HL-60 (cell line): ENCODE data around the gene KANSL1.

ENCODE experiments used
- DNase-seq, 2 experiments: peaks; one replicate each; pipeline ENCODE4 v3.0.0-alpha.2; 2010 to 2020; ENCODE audit warnings: low read depth in 1 of 2, low spot score in 1 of 2
- H3K27ac ChIP-seq: fragments of 250-450 bp; sonication (Bioruptor Pico); replicated peaks from 2 replicates; pipeline ENCODE4 v1.5.1; 2020; ENCODE audit warnings: mild to moderate bottlenecking, moderate library complexity
- H3K27me3 ChIP-seq: fragments of 250-450 bp; sonication (Bioruptor Pico); 2 replicates; pipeline ENCODE4 v1.5.1; 2021; ENCODE audit warnings: mild to moderate bottlenecking, moderate library complexity; ENCODE audit not compliant: insufficient read depth, poor library complexity, severe bottlenecking
- H3K4me3 ChIP-seq: replicated peaks from 2 replicates; pipeline ENCODE4 v1.5.1; 2011; ENCODE audit warnings: mild to moderate bottlenecking, control low read depth, low read length; ENCODE audit not compliant: insufficient read depth
- CTCF ChIP-seq: IDR thresholded peaks from one replicate; pipeline ENCODE4 v1.5.1; 2011; ENCODE audit warnings: low read length, control low read depth, inconsistent platforms; ENCODE audit not compliant: insufficient read depth
- GABPA ChIP-seq: IDR thresholded peaks from 2 replicates; pipeline ENCODE4 v1.6.1; 2012; ENCODE audit warnings: low read depth
- POLR2AphosphoS5 ChIP-seq: IDR thresholded peaks from 2 replicates; pipeline ENCODE4 v1.6.1; 2012; ENCODE audit warnings: low read depth
- SPI1 ChIP-seq: IDR thresholded peaks from 2 replicates; pipeline ENCODE4 v1.6.1; 2012; ENCODE audit warnings: low read depth, mild to moderate bottlenecking, borderline replicate concordance
- TF ChIP-seq, protein P1 (sequence below): IDR thresholded peaks from 2 replicates; pipeline ENCODE4 v1.6.1; 2012; ENCODE audit warnings: low read depth; ENCODE audit not compliant: insufficient replicate concordance

Gene KANSL1

DNA sequence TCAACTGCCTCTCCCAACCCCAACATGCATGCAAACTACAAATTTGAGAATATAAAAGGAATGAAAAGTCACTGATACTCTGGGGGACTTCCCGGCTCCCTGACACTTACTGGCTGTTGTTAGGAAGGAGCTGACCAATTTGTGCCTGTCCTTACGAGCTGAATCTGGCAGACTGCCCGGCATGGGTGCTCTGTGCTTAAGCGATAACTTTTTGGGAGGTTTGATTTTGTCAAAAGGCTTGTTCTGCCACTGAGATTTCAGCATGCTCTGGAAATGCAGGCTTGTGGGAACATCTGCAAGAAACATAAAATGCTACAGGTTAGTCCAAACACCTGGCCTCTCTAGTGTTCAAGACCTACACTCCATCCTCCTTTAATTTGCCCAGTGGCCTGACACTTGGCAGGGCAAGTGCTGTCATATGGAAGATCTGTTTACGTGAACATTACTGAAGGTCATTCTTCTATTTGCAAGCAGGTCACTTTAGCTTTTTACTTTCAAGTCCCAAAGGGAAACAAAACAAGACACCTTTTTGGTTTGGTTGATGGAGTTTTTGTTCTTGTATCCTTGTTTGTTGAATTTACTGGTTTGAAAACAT, 153.5 kb downstream of the KANSL1 start:
- DNase-seq: no peak
- H3K27ac ChIP-seq: no peak overlapping the region
- TF ChIP-seq GABPA (no peak), CTCF (no peak), SPI1 (no peak), POLR2AphosphoS5 (no peak)
- TF ChIP-seq, protein P1, sequence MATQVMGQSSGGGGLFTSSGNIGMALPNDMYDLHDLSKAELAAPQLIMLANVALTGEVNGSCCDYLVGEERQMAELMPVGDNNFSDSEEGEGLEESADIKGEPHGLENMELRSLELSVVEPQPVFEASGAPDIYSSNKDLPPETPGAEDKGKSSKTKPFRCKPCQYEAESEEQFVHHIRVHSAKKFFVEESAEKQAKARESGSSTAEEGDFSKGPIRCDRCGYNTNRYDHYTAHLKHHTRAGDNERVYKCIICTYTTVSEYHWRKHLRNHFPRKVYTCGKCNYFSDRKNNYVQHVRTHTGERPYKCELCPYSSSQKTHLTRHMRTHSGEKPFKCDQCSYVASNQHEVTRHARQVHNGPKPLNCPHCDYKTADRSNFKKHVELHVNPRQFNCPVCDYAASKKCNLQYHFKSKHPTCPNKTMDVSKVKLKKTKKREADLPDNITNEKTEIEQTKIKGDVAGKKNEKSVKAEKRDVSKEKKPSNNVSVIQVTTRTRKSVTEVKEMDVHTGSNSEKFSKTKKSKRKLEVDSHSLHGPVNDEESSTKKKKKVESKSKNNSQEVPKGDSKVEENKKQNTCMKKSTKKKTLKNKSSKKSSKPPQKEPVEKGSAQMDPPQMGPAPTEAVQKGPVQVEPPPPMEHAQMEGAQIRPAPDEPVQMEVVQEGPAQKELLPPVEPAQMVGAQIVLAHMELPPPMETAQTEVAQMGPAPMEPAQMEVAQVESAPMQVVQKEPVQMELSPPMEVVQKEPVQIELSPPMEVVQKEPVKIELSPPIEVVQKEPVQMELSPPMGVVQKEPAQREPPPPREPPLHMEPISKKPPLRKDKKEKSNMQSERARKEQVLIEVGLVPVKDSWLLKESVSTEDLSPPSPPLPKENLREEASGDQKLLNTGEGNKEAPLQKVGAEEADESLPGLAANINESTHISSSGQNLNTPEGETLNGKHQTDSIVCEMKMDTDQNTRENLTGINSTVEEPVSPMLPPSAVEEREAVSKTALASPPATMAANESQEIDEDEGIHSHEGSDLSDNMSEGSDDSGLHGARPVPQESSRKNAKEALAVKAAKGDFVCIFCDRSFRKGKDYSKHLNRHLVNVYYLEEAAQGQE: no peak
- H3K4me3 ChIP-seq: no peak overlapping the region
- no peaks in the 10 kb centered on the region for H3K27me3 ChIP-seq

DNA sequence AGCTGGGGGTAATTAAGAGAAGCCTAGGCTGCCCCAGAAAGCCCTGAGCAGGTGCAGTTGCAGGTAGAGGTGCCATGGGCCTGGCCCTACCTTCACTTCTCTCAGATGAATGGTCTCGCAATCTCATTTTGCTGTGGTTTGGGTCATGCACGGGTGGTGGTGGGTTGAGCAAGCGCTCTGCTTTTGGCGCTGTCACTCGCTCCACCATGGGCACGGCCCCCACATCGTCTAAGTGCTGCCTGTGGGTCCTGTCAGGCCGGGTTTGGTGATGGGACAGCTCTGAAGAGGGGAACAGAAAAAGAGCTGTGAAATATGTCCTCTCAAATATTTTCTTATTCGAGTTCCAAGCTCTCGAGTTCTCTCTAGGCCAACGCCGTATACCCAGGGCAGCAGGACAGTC, 154.3 kb downstream of the KANSL1 start:
- Histone ChIP-seq H3K27me3 (no peaks in the 10 kb centered on the region), H3K27ac (no peak overlapping the region), H3K4me3 (no peak overlapping the region)
- TF ChIP-seq, protein P1: no peak
- no peak for TF ChIP-seq SPI1
- TF ChIP-seq CTCF: no peak
- peak in 1 of 2 experiments; percentile 37 for DNase-seq

GRCh38 chr17:46038414-46038813, 154.8 kb downstream of the KANSL1 start:
- Histone ChIP-seq H3K4me3 (no peak overlapping the region), H3K27ac (no peak overlapping the region), H3K27me3 (no peaks in the 10 kb centered on the region)
- DNase-seq: no peak
- TF ChIP-seq, protein P1: no peak
- no peak for TF ChIP-seq SPI1
- no peak for TF ChIP-seq POLR2AphosphoS5
- no peak for TF ChIP-seq GABPA
- no peak for TF ChIP-seq CTCF
